NCI-H2227 treated with DMSO at 0.1 percent for 48 hours (cell line): ENCODE data around the gene IL4.

ENCODE experiments used
- DNase-seq: peaks from one replicate; lab custom pipeline; 2025; lab: John Stamatoyannopoulos, UW

Gene IL4

GRCh38 chr5:132695956-132696355 lies 22.2 kb downstream of the IL4 start:
- no peak for DNase-seq

GRCh38 chr5:132704875-132705274 lies 31.1 kb downstream of the IL4 start:
- no peak for DNase-seq

- DNase-seq: no peak
These were observed 34.9 kb downstream of the IL4 start for GRCh38 chr5:132708645-132709044.

GRCh38 chr5:132714456-132715307 lies 40.9 kb downstream of the IL4 start:
- no peak for DNase-seq

- DNase-seq: no peak
These were observed 44.9 kb downstream of the IL4 start for GRCh38 chr5:132718544-132719312.

GRCh38 chr5:132725745-132726144 lies 52.0 kb downstream of the IL4 start:
- no peak for DNase-seq

- no peak for DNase-seq
These were observed 56.1 kb downstream of the IL4 start for GRCh38 chr5:132729896-132730295.
